HG02973 (cell line): ENCODE data around the gene ABCC4.
A peak's percentile ranks its signal among the peaks of the same experiment; 100 is the strongest.

Experiments
- ATAC-seq: cut with Tn5 transposase; IDR thresholded peaks from one replicate; pipeline ENCODE4 v1.9.1; 2021; ENCODE audit warnings: moderate library complexity; ENCODE audit not compliant: unreplicated experiment

The ABCC4 gene

GRCh38 chr13:95235199-95235756 lies 66.0 kb downstream of the ABCC4 start:
- ATAC-seq, result no peak

- ATAC-seq, result no peak
These were observed 67.0 kb downstream of the ABCC4 start for GRCh38 chr13:95234242-95234641.

DNA sequence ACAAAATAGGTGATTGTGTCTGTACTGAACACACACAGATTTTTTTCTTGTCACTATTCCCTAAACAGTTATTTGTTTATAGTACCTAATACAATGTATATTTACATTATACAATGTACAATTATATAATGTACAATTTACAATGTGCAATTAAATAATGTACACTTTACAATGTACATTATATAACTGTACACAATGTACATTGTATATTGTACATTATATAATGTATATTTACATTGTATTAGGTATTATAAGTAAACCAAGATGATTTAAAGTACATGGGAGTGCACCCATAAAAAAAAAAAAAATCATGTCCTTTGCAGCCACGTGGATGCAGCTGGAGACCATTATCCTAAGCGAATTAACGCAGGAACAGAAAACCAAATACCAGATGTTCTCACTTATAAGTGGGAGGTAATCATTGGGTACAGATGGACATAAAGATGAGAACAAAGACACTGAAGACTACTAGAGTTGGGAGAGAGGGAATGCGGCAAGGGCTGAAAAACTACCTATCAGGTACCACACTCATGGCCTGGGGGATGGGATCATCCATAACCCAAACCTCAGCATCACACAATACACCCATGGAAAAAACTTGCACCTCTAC lies 68.1 kb downstream of the ABCC4 start:
- no peak for ATAC-seq

GRCh38 chr13:95231393-95231792 lies 69.9 kb downstream of the ABCC4 start:
- no peak for ATAC-seq

DNA sequence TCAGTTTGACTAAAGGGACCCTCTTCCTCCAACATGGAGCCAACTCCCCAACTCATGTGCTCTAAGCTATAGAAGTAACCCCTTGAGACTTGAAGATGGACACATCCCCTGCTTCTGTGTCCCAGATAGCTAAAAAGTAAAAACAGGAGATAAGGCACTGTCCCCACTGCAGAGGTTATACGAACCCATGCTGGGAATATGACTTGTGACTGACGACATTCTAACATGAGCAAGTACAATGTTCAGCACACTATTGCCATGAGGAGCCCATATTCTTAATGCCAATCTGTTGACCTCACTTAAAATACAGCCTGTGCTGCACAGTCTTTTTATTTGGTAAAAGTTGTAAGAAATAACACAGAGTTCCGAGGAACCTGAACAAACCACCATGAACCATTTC lies 71.4 kb downstream of the ABCC4 start:
- no peak for ATAC-seq

GRCh38 chr13:95228130-95228529 lies 73.1 kb downstream of the ABCC4 start:
- ATAC-seq, result no peak

DNA sequence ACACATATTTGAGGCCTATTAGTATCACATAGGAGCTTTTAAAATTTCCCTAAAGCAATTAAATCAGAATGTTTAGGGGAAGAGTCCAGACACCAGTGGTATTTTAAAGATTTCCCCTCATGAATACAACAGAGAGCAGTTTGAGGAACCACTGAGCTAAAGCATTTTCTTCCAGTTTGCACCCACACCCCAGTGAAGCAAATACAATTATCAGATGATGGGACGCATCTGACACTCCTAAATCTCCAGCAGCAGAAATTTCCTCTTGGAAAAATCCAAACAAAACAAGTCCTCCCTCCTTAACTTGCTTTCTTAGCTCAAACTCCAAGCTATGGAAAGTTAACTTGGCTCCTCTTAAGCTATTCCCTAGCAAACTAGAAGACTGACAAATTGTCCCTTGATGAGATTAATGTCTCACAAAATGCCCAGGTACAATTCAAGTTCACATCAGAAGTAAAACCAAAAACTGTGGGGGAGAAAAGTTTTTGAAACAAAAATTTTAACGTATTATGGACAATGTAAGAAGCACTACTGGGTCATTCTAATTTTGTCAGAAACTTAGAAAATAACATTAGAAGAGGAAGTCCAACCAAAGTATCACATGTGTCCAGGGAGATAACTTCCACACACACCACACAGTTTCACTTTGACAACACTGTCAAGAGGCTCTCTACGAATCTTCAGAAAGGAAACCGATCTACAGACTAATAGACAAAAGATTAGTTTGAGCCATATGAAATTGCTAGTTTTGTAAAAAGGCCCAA lies 74.1 kb downstream of the ABCC4 start:
- ATAC-seq, result peak; percentile 92

GRCh38 chr13:95226476-95226875 lies 74.8 kb downstream of the ABCC4 start:
- ATAC-seq, result no peak

DNA sequence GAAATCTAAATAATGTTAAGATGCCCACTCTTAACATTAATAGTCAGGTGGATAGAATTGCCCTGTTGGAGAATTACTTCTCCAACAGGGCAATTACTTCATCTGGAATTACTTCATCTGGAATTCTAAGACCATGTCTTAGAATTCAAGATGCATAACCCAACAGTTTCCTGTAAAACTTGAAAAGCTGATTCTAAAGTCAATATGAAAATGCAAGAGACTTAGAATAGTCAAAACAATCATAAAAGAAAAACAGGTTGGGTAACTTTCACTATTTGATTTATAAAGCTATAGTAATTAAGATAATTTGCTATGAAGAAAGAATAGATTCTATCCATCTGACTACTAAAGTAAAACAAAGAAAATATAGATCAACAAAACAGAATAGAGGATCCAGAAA lies 75.2 kb downstream of the ABCC4 start:
- ATAC-seq, result no peak

- no peak for ATAC-seq
These were observed 77.2 kb downstream of the ABCC4 start for GRCh38 chr13:95224064-95224463.

DNA sequence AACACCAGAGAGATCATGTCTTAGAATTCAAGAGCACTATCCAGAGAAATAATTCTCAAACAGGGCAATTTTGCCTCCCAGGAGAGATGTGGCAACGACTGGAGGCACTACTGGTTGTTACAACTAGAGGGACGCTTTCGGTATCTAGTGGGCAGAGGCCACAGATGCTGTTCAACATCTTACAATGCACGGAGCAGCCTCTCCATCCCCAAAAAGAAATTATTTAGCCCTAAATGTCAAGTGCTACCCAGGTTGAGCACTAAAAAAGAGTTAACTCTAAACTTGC lies 78.6 kb downstream of the ABCC4 start:
- no peak for ATAC-seq

GRCh38 chr13:95221971-95222732 lies 79.1 kb downstream of the ABCC4 start:
- no peak for ATAC-seq

DNA sequence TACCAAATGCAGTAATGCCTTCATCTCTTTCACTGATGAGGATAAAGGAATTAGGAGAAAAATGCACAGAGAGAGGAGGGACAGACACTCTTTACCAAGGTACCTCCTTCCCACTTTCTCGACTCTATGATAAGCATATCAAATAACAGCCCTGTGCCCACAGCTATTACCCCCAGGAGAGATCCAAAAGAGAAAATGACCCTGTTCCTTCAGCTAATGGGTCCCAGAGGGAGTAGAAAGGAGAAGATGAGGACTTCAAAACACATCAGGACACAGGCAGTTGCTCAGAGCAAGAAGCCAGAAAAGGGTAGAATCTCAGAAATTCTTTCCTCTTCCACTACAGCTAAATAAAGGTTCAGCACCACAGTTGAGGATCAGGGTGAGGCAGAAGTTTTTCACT lies 80.6 kb downstream of the ABCC4 start:
- ATAC-seq, result no peak

DNA sequence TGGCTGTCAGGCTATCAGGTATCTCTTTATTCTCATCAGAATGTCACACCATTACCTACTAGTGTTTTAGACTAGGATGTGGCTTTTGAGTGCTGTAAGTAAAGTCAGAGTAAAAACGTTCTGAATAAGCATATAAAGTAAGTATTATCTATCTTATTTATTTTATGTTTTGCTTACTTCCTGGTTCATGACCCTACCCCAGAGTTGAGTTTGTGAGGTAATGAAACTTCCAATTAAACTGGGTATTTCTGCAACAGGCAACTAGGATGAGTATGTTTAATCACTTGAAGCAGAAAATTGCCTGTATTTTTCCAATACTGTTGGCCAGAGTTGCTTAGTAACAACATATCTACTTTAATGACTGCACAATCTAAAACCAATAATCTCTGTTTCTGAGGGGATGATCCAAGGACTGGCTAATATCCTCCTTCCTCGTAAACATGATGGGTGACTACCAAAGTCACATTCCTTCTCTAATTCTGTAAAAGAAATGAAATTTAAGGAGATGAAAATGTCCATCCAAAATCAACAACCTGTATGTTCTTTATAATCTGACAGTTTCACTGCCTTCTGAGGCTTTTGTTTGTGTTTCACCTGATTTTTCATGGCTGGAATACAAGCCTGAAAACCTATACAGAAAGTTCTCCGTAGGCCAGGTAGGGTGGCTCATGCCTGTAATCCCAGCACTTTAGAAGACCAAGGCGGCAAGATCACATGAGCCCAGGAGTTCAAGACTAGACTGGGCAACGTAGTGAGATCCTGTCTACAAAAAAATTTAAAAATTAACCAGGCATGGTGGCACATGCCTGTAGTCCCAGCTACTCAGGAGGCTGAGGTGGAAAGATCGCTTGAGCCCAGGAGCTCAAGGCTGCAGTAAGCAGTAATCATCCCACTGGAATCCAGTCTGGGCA lies 83.1 kb downstream of the ABCC4 start:
- ATAC-seq, result no peak

- ATAC-seq, result no peak
These were observed 85.1 kb downstream of the ABCC4 start for GRCh38 chr13:95216182-95216581.

DNA sequence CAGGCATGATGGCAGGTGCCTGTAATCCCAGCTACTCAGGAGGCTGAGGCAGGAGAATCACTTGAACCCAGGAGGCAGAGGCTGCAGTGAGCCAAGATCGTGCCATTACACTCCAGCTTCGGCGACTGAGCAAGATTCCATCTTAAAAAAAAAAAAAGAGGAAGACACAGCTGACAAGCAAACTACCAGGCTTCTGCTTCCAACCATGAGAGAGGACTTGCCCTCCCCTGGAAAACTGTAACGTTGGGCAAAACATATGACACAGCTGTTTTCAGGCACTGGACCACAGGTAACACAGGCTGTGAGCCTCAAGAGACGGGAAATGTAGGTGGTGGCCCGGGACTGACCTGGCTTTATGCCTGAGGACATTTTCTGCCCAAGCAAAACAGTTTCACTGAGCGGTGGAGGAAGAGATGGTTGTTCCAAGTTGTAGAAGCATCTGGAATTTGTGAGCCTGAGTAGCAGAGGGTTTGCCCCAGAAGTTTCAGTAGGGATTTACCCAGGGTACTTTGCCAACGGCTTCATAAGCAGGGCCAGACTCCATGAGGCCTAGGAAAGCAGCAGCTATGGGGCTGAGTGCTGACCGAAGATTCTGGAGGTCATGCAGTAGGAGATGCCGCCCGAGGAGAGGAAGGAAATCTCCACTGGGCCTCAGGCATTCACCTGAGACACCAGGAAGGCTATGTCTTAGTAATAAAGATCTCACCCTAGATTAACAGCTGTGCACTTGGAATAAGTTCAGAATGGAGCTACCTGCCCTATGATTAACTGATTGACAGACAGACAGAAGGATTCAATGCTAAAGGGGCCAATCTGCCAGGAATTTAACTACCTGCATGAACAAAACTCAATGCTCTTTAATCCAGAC lies 88.0 kb downstream of the ABCC4 start:
- ATAC-seq, result no peak

GRCh38 chr13:95209109-95209508 lies 92.1 kb downstream of the ABCC4 start:
- no peak for ATAC-seq

DNA sequence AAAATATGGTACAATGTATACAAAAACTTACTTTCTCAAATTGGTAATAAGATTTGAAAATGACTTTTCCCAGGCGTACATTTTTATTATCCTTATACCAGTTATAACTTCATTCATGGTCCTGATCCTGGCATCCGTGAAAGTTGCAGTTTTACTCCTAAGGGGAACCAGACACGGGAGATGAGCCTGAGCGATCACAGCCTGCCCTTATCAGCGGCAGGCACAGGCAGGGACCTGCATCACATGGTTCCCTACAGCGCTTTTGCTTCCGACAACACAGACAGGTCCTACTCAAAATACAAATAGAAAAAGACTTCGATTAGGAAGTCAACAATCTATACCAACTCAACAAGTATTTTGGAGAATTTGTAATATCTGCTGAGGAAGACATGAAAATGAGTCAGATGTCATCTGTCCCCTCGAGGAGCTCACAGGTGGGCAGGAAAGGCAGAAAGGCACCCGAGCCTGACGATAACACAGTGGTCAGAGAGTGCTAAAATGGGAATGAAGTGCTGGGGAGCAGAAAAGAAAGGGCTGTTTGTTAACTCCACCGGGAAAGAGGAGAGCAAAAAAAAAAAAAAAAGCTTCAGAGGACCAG lies 93.4 kb downstream of the ABCC4 start:
- peak; percentile 74 for ATAC-seq

DNA sequence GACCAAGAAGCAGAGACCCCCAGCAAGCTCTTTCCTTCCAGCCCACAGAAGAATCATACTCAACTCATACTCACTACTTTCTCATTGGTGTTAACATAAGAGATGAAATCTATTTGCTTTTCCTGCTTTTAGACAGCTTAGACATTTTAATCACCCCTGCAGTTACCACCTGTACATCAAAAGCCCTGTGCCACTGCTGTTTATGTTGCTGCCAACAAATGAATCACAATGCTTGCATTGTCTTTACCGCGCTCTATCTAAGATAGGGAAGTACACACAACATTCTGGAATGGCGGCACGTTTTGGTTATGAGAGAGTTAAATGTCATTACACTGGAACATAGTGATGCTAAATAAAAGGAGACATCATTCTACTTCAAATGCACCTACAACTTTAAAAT lies 95.1 kb downstream of the ABCC4 start:
- ATAC-seq, result no peak
